DLD1 (cell line): ENCODE data around the gene HNRNPC.
"Not testable (repeated sequence)": the region's sequence is repeated elsewhere in the genome, so short reads cannot be mapped to it uniquely, and the experiment has no call there.

Experiments
- in situ Hi-C: cut with HindIII; loops from 2 replicates; pipeline ENCODE4 v1.10.0; 2017; ENCODE audit warnings: low sequenced_read_pairs

Gene HNRNPC

GRCh38 chr14:21215130-21215878, 53.9 kb downstream of the HNRNPC start:
- in situ Hi-C loops: no loop called here

GRCh38 chr14:21213652-21214051, 55.6 kb downstream of the HNRNPC start:
- in situ Hi-C loops: no loop called here

- in situ Hi-C loops: not testable (repeated sequence)
These were observed 56.4 kb downstream of the HNRNPC start for GRCh38 chr14:21212824-21213223.

GRCh38 chr14:21211509-21211908, 57.7 kb downstream of the HNRNPC start:
- in situ Hi-C loops: no loop called here

- in situ Hi-C loops: no loop called here
These were observed 59.2 kb downstream of the HNRNPC start for GRCh38 chr14:21210023-21210422.

- in situ Hi-C loops: no loop called here
These were observed 60.1 kb downstream of the HNRNPC start for GRCh38 chr14:21209185-21209584.

GRCh38 chr14:21208554-21208953, 60.7 kb downstream of the HNRNPC start:
- in situ Hi-C loops: no loop called here

GRCh38 chr14:21206753-21207684, 62.2 kb downstream of the HNRNPC start:
- in situ Hi-C loops: no loop called here

GRCh38 chr14:21205678-21206581, 63.3 kb downstream of the HNRNPC start:
- in situ Hi-C loops: no loop called here

- in situ Hi-C loops: no loop called here
These were observed 64.1 kb downstream of the HNRNPC start for GRCh38 chr14:21205026-21205677.

GRCh38 chr14:21204167-21205025, 64.8 kb downstream of the HNRNPC start:
- in situ Hi-C loops: no loop called here

GRCh38 chr14:21203470-21204166, 65.6 kb downstream of the HNRNPC start:
- in situ Hi-C loops: no loop called here

- in situ Hi-C loops: no loop called here
These were observed 66.5 kb downstream of the HNRNPC start for GRCh38 chr14:21202463-21203358.

- in situ Hi-C loops: no loop called here
These were observed 67.3 kb downstream of the HNRNPC start for GRCh38 chr14:21201732-21202462.

- in situ Hi-C loops: no loop called here
These were observed 68.3 kb downstream of the HNRNPC start for GRCh38 chr14:21200752-21201461.
